HCT116 (cell line): ENCODE measurements around the gene OR6P1. TPM values are rescaled to one million over a fixed set of nuclear protein-coding genes. Genes with fewer than 3 reads are reported as not detected.

Source experiments
- ATAC-seq: fragments of 200-7000 bp; cut with Tn5 transposase; 2 replicates; pipeline ENCODE4 v1.9.1; 2020; ENCODE audit warnings: mild to moderate bottlenecking, moderate library complexity
- BruUV-seq: library from RNA; stranded (reverse); fragments of 400-500 nt; replicated peaks from 2 replicates; lab custom pipeline; 2021; lab: Mats Ljungman, UMichigan
- CTCF ChIA-PET: fragments of 300-600 bp; sonication (Branson Sonifier 250); formaldehyde crosslinking; loops from one replicate; lab custom pipeline; 2021; ENCODE audit warnings: antibody characterized with exemption; lab: Charles Lee
- POLR2A ChIA-PET: fragments of 300-600, 350-600 bp; sonication (Branson Sonifier 250); formaldehyde crosslinking; loops from one replicate; lab custom pipeline; 2021; ENCODE audit warnings: antibody characterized with exemption; lab: Charles Lee
- RAD21 ChIA-PET, 2 experiments: fragments of 300-600 bp; sonication (Branson Sonifier 250); formaldehyde crosslinking; loops; one replicate each; lab custom pipeline; 2023; ENCODE audit warnings: low total read pairs in 2 of 2; ENCODE audit not compliant: uncharacterized antibody in 2 of 2, unreplicated experiment in 2 of 2, low non-redundant PET in 1 of 2; lab: Charles Lee
- DNase-seq: peaks from one replicate; pipeline ENCODE4 v3.0.0-alpha.2; 2010; ENCODE audit warnings: low read depth, low spot score
- H2AFZ ChIP-seq: fragments of 200-600 bp; shearing (Covaris generic), sonication (generic); 2 replicates; pipeline ENCODE4 v1.6.1; 2017; ENCODE audit warnings: low read depth, mixed run types, mixed read lengths, antibody characterized with exemption, low read length; ENCODE audit not compliant: poor library complexity, severe bottlenecking
- H3K27ac ChIP-seq: 2 replicates; pipeline ENCODE4 v1.5.1; 2012; ENCODE audit warnings: low read depth, low read length
- H3K27me3 ChIP-seq: fragments of 200-600 bp; sonication (generic); 2 replicates; pipeline ENCODE4 v1.6.1; 2016; ENCODE audit warnings: mixed run types, low read length, mixed read lengths; ENCODE audit not compliant: insufficient read depth
- H3K36me3 ChIP-seq, 2 experiments: fragments of 200-500 bp in 1 of 2; fragments of 200-600 bp in 1 of 2; sonication (Bioruptor generic) in 1 of 2; sonication (generic) in 1 of 2; 2 replicates each; pipeline versions ENCODE4 v1.5.1 to v1.6.1; 2014 to 2016; ENCODE audit warnings: low read length in 2 of 2, inconsistent platforms in 1 of 2, mixed read lengths in 1 of 2, mixed run types in 1 of 2; ENCODE audit not compliant: insufficient read depth in 2 of 2, control insufficient read depth in 1 of 2
- H3K4me1 ChIP-seq, 2 experiments: fragments of 200-600 bp in 1 of 2; sonication (generic) in 1 of 2; 2 replicates each; pipeline versions ENCODE4 v1.5.1 to v1.6.1; 2012 to 2017; ENCODE audit warnings: low read length in 2 of 2, inconsistent platforms in 1 of 2, mild to moderate bottlenecking in 1 of 2, mixed read lengths in 1 of 2, mixed run types in 1 of 2, moderate library complexity in 1 of 2; ENCODE audit not compliant: insufficient read depth in 2 of 2, control insufficient read depth in 1 of 2
- H3K4me2 ChIP-seq: fragments of 200-600 bp; sonication (generic); 2 replicates; pipeline ENCODE4 v1.6.1; 2017; ENCODE audit warnings: mixed run types, low read length, mixed read lengths
- H3K4me3 ChIP-seq, 2 experiments: fragments of 200-600 bp in 1 of 2; sonication (generic) in 1 of 2; replicated peaks in 1 of 2; 2 replicates each; pipeline ENCODE4 v1.5.1; 2011 to 2016; ENCODE audit warnings: low read length in 2 of 2, control low read depth in 1 of 2, low read depth in 1 of 2, mild to moderate bottlenecking in 1 of 2, mixed read lengths in 1 of 2, mixed run types in 1 of 2
- H3K79me2 ChIP-seq: fragments of 200-600 bp; sonication (generic); 2 replicates; pipeline ENCODE4 v1.6.1; 2017; ENCODE audit warnings: mild to moderate bottlenecking, mixed run types, low read length, moderate library complexity, mixed read lengths; ENCODE audit not compliant: insufficient read depth
- H3K9ac ChIP-seq: fragments of 200-600 bp; sonication (generic); 2 replicates; pipeline ENCODE4 v1.6.1; 2016; ENCODE audit warnings: low read length, mixed read lengths
- H3K9me2 ChIP-seq: fragments of 200-600 bp; sonication (generic), shearing (Covaris generic); 2 replicates; pipeline ENCODE4 v1.6.1; 2017; ENCODE audit warnings: mixed run types, mild to moderate bottlenecking, moderate library complexity; ENCODE audit not compliant: insufficient read depth
- H3K9me3 ChIP-seq, 2 experiments: fragments of 200-500 bp in 1 of 2; fragments of 200-600 bp in 1 of 2; sonication (Bioruptor generic) in 1 of 2; sonication (generic) in 1 of 2; 2 replicates each; pipeline ENCODE4 v1.6.1; 2014 to 2017; ENCODE audit warnings: low read length in 2 of 2, mixed read lengths in 2 of 2, inconsistent platforms in 1 of 2, low read depth in 1 of 2, mild to moderate bottlenecking in 1 of 2, mixed run types in 1 of 2, moderate library complexity in 1 of 2; ENCODE audit not compliant: control insufficient read depth in 1 of 2, insufficient read depth in 1 of 2
- H4K20me1 ChIP-seq: fragments of 200-600 bp; sonication (generic), shearing (Covaris generic); 2 replicates; pipeline ENCODE4 v1.6.1; 2017; ENCODE audit warnings: mixed run types, mild to moderate bottlenecking, moderate library complexity; ENCODE audit not compliant: insufficient read depth
- ATF3 ChIP-seq: IDR thresholded peaks from 2 replicates; pipeline ENCODE4 v1.6.1; 2012
- CBX3 ChIP-seq: IDR thresholded peaks from 2 replicates; pipeline ENCODE4 v1.6.1; 2012; ENCODE audit warnings: low read depth
- CEBPB ChIP-seq: IDR thresholded peaks from 2 replicates; pipeline ENCODE4 v1.6.1; 2012; ENCODE audit warnings: low read depth
- CTCF ChIP-seq, 3 experiments: fragments of 200-600 bp in 1 of 3; sonication (generic) in 1 of 3; IDR thresholded peaks in 2 of 3; conservative IDR thresholded peaks in 1 of 3; 2 replicates each; pipeline ENCODE4 v1.5.1; 2012 to 2017; ENCODE audit warnings: low read depth in 2 of 3, low read length in 2 of 3, antibody characterized with exemption in 1 of 3, borderline replicate concordance in 1 of 3, control low read depth in 1 of 3, mild to moderate bottlenecking in 1 of 3, mixed read lengths in 1 of 3, mixed run types in 1 of 3, moderate library complexity in 1 of 3; ENCODE audit not compliant: insufficient read depth in 1 of 3
- ELF1 ChIP-seq: IDR thresholded peaks from 2 replicates; pipeline ENCODE4 v1.6.1; 2012; ENCODE audit warnings: low read depth, borderline replicate concordance
- EZH2 ChIP-seq: fragments of 200-600 bp; sonication (generic); IDR thresholded peaks from 2 replicates; pipeline ENCODE4 v1.6.1; 2017; ENCODE audit warnings: antibody characterized with exemption, mixed run types
- FOSL1 ChIP-seq: IDR thresholded peaks from 2 replicates; pipeline ENCODE4 v1.6.1; 2012; ENCODE audit warnings: low read depth
- JUND ChIP-seq: IDR thresholded peaks from 2 replicates; pipeline ENCODE4 v1.6.1; 2012
- MAX ChIP-seq: IDR thresholded peaks from 2 replicates; pipeline ENCODE4 v1.6.1; 2012
- POLR2A ChIP-seq: IDR thresholded peaks from 2 replicates; pipeline ENCODE4 v1.7.0; 2011; ENCODE audit warnings: borderline replicate concordance; ENCODE audit not compliant: insufficient read depth, insufficient read length; ENCODE audit errors: extremely low read depth
- REST ChIP-seq: IDR thresholded peaks from 2 replicates; pipeline ENCODE4 v1.6.1; 2012; ENCODE audit warnings: low read depth
- SP1 ChIP-seq: IDR thresholded peaks from 2 replicates; pipeline ENCODE4 v1.6.1; 2012; ENCODE audit warnings: low read depth
- TCF7L2 ChIP-seq: IDR thresholded peaks from 2 replicates; pipeline ENCODE4 v1.7.0; 2011; ENCODE audit warnings: borderline replicate concordance, inconsistent platforms; ENCODE audit not compliant: insufficient read depth, insufficient read length; ENCODE audit errors: extremely low read depth
- YY1 ChIP-seq: IDR thresholded peaks from 2 replicates; pipeline ENCODE4 v1.6.1; 2011; ENCODE audit warnings: low read length, low read depth, moderate library complexity, mild to moderate bottlenecking; ENCODE audit not compliant: insufficient replicate concordance; ENCODE audit errors: extremely low read depth
- ZBTB33 ChIP-seq: IDR thresholded peaks from 2 replicates; pipeline ENCODE4 v1.6.1; 2011; ENCODE audit warnings: mild to moderate bottlenecking, low read length, moderate library complexity; ENCODE audit not compliant: insufficient replicate concordance; ENCODE audit errors: extremely low read depth
- ZFX ChIP-seq: fragments of 450-650 bp; IDR thresholded peaks from 2 replicates; pipeline ENCODE4 v1.6.1; 2017
- ZNF274 ChIP-seq: fragments of 200-500 bp; sonication (Bioruptor generic); IDR thresholded peaks from 2 replicates; pipeline ENCODE4 v1.6.1; 2014; ENCODE audit warnings: mild to moderate bottlenecking, low read depth, low read length, inconsistent platforms
- intact Hi-C: fragments of 100-400 bp; cut with micrococcal nuclease; formaldehyde crosslinking; loops from 2 replicates; pipeline ENCODE4 v1.10.0; 2022
- total RNA-seq: library from RNA; stranded (reverse); gene quantifications from one replicate; pipeline ENCODE4 v1.2.1, GENCODE V29; 2021; ENCODE audit not compliant: unreplicated experiment

OR6P1 gene
- total RNA-seq, 1 experiment from 2014 or later, result not detected

- no peak for TF ChIP-seq CEBPB
- no peak for TF ChIP-seq ZFX
- TF ChIP-seq POLR2A, result no peak
- TF ChIP-seq EZH2, result no peak
- TF ChIP-seq ZNF274, result no peak
Observed at GRCh38 chr1:158552296-158552695, 18.1 kb downstream of the OR6P1 start (continued).

- no TSS peak for BruUV-seq
- H4K20me1 ChIP-seq, result no peaks in the 10 kb centered on the region
- no peaks in the 10 kb centered on the region for H3K4me1 ChIP-seq
- ChIA-PET POLR2A (no interaction called here), RAD21 (no interaction called here), CTCF (no interaction called here)
- H3K4me2 ChIP-seq, result no peak overlapping the region
- no peak overlapping the region for H3K4me3 ChIP-seq
- H3K27ac ChIP-seq, result no peak overlapping the region
- DNase-seq, result no peak
- H2AFZ ChIP-seq, result no peak overlapping the region
- no peak overlapping the region for H3K9ac ChIP-seq
- H3K36me3 ChIP-seq, result no peaks in the 10 kb centered on the region
- TF ChIP-seq MAX (no peak), YY1 (no peak), ATF3 (no peak), ELF1 (no peak), SP1 (no peak), JUND (no peak), ZBTB33 (no peak), FOSL1 (no peak), CBX3 (no peak), TCF7L2 (no peak), CTCF (IDR thresholded peaks at IDR 0.05 in 2 of 3, conservative IDR thresholded peaks at IDR 0.05 in 1 of 3; ENCODE audit: borderline replicate concordance in 1 of 3, insufficient read depth in 1 of 3, low read depth in 2 of 3, low read length in 2 of 3) (no peak), REST (no peak)
- intact Hi-C loops, result no loop called here
- H3K79me2 ChIP-seq, result no peaks in the 10 kb centered on the region
- no peaks in the 10 kb centered on the region for H3K9me3 ChIP-seq
- no peaks in the 10 kb centered on the region for H3K27me3 ChIP-seq
- no peak for ATAC-seq
- no peaks in the 10 kb centered on the region for H3K9me2 ChIP-seq
Observed at GRCh38 chr1:158547533-158547932, 22.8 kb downstream of the OR6P1 start.
